ENCODE data around the gene GSTA4.

GSTA4 gene

GRCh38 chr6:52937908-52938307 lies 57.2 kb downstream of the GSTA4 start:
- TF ChIP-seq GATA1 (IDR thresholded peaks at IDR 0.05; ENCODE audit: low read depth, low read length): no peak
- no peak for TF ChIP-seq POLR2A (IDR thresholded peaks at IDR 0.05; ENCODE audit: low read length)
- no peak for DNase-seq

GRCh38 chr6:52933778-52934177 lies 61.3 kb downstream of the GSTA4 start:
- TF ChIP-seq GATA1 (IDR thresholded peaks at IDR 0.05; ENCODE audit: low read depth, low read length) (no peak), POLR2A (IDR thresholded peaks at IDR 0.05; ENCODE audit: low read length) (no peak)
- no peak for DNase-seq

GRCh38 chr6:52931351-52931750 lies 63.7 kb downstream of the GSTA4 start:
- DNase-seq: no peak
- TF ChIP-seq POLR2A (IDR thresholded peaks at IDR 0.05; ENCODE audit: low read length) (no peak), GATA1 (IDR thresholded peaks at IDR 0.05; ENCODE audit: low read depth, low read length) (no peak)

GRCh38 chr6:52929321-52930164 lies 65.5 kb downstream of the GSTA4 start:
- TF ChIP-seq POLR2A (IDR thresholded peaks at IDR 0.05; ENCODE audit: low read length) (no peak), GATA1 (IDR thresholded peaks at IDR 0.05; ENCODE audit: low read depth, low read length) (peak; percentile 57)
- peak; percentile 88 to 95 for DNase-seq

Data from erythroblast (primary cell).